Karpas-422 (cell line): ENCODE results near the gene EFCAB12. TPM values are rescaled to one million over a fixed set of nuclear protein-coding genes. Genes with fewer than 3 reads are reported as not detected.
"Not testable (repeated sequence)": the region's sequence is repeated elsewhere in the genome, so short reads cannot be mapped to it uniquely, and the experiment has no call there.

Experiments used
- DNase-seq: peaks from one replicate; pipeline ENCODE4 v3.0.0-alpha.2; 2015
- H2AFZ ChIP-seq: fragments of 200-600 bp; sonication (generic); 2 replicates; pipeline ENCODE4 v1.6.1; 2014; ENCODE audit warnings: antibody characterized with exemption, low read length, mixed read lengths
- H3K27ac ChIP-seq: fragments of 200-600 bp; sonication (generic); 2 replicates; pipeline ENCODE4 v1.5.1; 2014; ENCODE audit warnings: mild to moderate bottlenecking, low read length, moderate library complexity
- H3K27me3 ChIP-seq: fragments of 200-600 bp; sonication (generic); 2 replicates; pipeline ENCODE4 v1.6.1; 2014; ENCODE audit warnings: low read length, mixed read lengths
- H3K36me3 ChIP-seq: fragments of 200-600 bp; sonication (generic); 2 replicates; pipeline ENCODE4 v1.6.1; 2014; ENCODE audit warnings: low read length, mixed read lengths; ENCODE audit not compliant: insufficient read depth
- H3K4me1 ChIP-seq: fragments of 200-600 bp; sonication (generic); 2 replicates; pipeline ENCODE4 v1.6.1; 2014; ENCODE audit warnings: mild to moderate bottlenecking, low read length, mixed read lengths
- H3K4me2 ChIP-seq: fragments of 200-600 bp; sonication (generic); 2 replicates; pipeline ENCODE4 v1.6.1; 2014; ENCODE audit warnings: low read length, low read depth, mild to moderate bottlenecking; ENCODE audit not compliant: poor library complexity, severe bottlenecking
- H3K4me3 ChIP-seq: fragments of 200-600 bp; sonication (generic); 2 replicates; pipeline ENCODE4 v1.5.1; 2014; ENCODE audit warnings: mild to moderate bottlenecking, antibody characterized with exemption, low read length, mixed read lengths
- H3K79me2 ChIP-seq: fragments of 200-600 bp; sonication (generic); 2 replicates; pipeline ENCODE4 v1.6.1; 2014; ENCODE audit warnings: mild to moderate bottlenecking, low read length, mixed read lengths
- H3K9ac ChIP-seq: fragments of 200-600 bp; sonication (generic); 2 replicates; pipeline ENCODE4 v1.6.0; 2014; ENCODE audit warnings: low read length
- H3K9me2 ChIP-seq: fragments of 200-600 bp; sonication (generic), shearing (Covaris generic); replicated peaks from 2 replicates; pipeline ENCODE4 v1.6.0; 2014; ENCODE audit warnings: mild to moderate bottlenecking, low read length, moderate library complexity; ENCODE audit not compliant: insufficient read depth
- H3K9me3 ChIP-seq: fragments of 300-700, 200-600 bp; sonication (generic); 2 replicates; pipeline ENCODE4 v1.6.1; 2014; ENCODE audit warnings: low read length, mixed read lengths
- H4K20me1 ChIP-seq: fragments of 200-600 bp; sonication (generic); 2 replicates; pipeline ENCODE4 v1.6.1; 2014; ENCODE audit warnings: mild to moderate bottlenecking, antibody characterized with exemption, low read length, low read depth; ENCODE audit not compliant: insufficient read depth
- total RNA-seq: library from RNA; depleted of rRNA; stranded (reverse); fragments of >200 nt; shearing (Covaris generic); gene quantifications from 2 replicates; pipeline ENCODE4 v1.2.3, GENCODE V29; 2014; ENCODE audit warnings: low replicate concordance

The EFCAB12 gene
- total RNA-seq, 1 experiment from 2014 or later: not detected

DNA sequence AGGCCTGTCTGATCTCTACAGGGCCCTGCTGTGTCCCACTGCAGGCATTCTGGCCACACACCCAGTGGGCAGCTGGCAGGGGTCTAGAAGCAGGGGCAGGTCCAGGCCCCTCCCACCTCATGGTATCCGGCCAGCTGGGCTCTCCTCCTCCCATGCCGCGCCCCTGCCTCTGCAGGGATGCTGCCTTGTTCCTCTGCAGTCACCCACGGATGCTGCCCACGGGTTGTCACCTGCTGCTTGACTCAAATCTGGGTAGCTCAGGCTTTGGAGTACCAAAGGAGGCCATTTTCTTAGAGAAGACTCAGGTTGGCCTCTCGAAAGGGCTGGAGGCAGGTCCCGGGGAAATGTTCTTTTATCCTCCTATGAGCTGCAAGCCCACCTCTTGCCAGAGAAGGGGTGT is 25.0 kb downstream of the EFCAB12 start:
- Histone ChIP-seq H3K9me2 (no peaks in the 10 kb centered on the region), H2AFZ (no peak overlapping the region), H4K20me1 (peaks cover 3% of the 10 kb centered on the region; the same call in 1 of the 2 replicates), H3K27ac (no peak overlapping the region), H3K9me3 (no peaks in the 10 kb centered on the region), H3K4me3 (no peak overlapping the region), H3K79me2 (peaks cover 8% of the 10 kb centered on the region), H3K27me3 (no peaks in the 10 kb centered on the region), H3K36me3 (no peaks in the 10 kb centered on the region), H3K4me2 (no peak overlapping the region), H3K4me1 (peaks cover 11% of the 10 kb centered on the region), H3K9ac (no peak overlapping the region)
- DNase-seq: no peak

- DNase-seq: no peak
- Histone ChIP-seq H3K9ac (no peak overlapping the region), H4K20me1 (peaks cover 10% of the 10 kb centered on the region; the same call in 1 of the 2 replicates), H3K27me3 (no peaks in the 10 kb centered on the region), H3K36me3 (no peaks in the 10 kb centered on the region), H2AFZ (no peak overlapping the region), H3K4me2 (no peak overlapping the region), H3K9me3 (no peaks in the 10 kb centered on the region), H3K27ac (no peak overlapping the region), H3K4me3 (no peak overlapping the region), H3K4me1 (peaks cover 20% of the 10 kb centered on the region), H3K9me2 (no peaks in the 10 kb centered on the region), H3K79me2 (peaks cover 17% of the 10 kb centered on the region)
Observed at GRCh38 chr3:129402616-129403015, 25.8 kb downstream of the EFCAB12 start.

GRCh38 chr3:129402210-129402609 is 26.2 kb downstream of the EFCAB12 start:
- no peaks in the 10 kb centered on the region for H3K9me2 ChIP-seq
- no peak overlapping the region for H2AFZ ChIP-seq
- DNase-seq: no peak
- no peak overlapping the region for H3K4me3 ChIP-seq
- H3K27ac ChIP-seq: no peak overlapping the region
- H3K27me3 ChIP-seq: no peaks in the 10 kb centered on the region
- no peak overlapping the region for H3K9ac ChIP-seq
- no peaks in the 10 kb centered on the region for H3K9me3 ChIP-seq
- H3K36me3 ChIP-seq: no peaks in the 10 kb centered on the region
- H3K79me2 ChIP-seq: peaks cover 21% of the 10 kb centered on the region
- no peak overlapping the region for H3K4me2 ChIP-seq
- peaks cover 22% of the 10 kb centered on the region for H3K4me1 ChIP-seq
- H4K20me1 ChIP-seq: peaks cover 10% of the 10 kb centered on the region; the same call in 1 of the 2 replicates

- H3K36me3 ChIP-seq: peaks cover 3% of the 10 kb centered on the region; the same call in 1 of the 2 replicates
- peaks cover 22% of the 10 kb centered on the region for H3K4me1 ChIP-seq
- no peaks in the 10 kb centered on the region for H3K27me3 ChIP-seq
- H3K9ac ChIP-seq: peak overlapping the region; percentile 84
- peak overlapping the region; percentile 61 for H3K27ac ChIP-seq
- H3K4me2 ChIP-seq: peak overlapping the region; percentile 93
- DNase-seq: no peak
- no peaks in the 10 kb centered on the region for H3K9me3 ChIP-seq
- H2AFZ ChIP-seq: peak overlapping the region; percentile 25; the same call in 1 of the 2 replicates
- H3K4me3 ChIP-seq: peak overlapping the region; percentile 84
- peaks cover 29% of the 10 kb centered on the region; the same call in 1 of the 2 replicates for H4K20me1 ChIP-seq
- peaks cover 43% of the 10 kb centered on the region for H3K79me2 ChIP-seq
- no peaks in the 10 kb centered on the region for H3K9me2 ChIP-seq
Observed at GRCh38 chr3:129399895-129400357, 28.5 kb downstream of the EFCAB12 start.

GRCh38 chr3:129399145-129399894 is 29.1 kb downstream of the EFCAB12 start:
- Histone ChIP-seq H3K4me1 (peaks cover 22% of the 10 kb centered on the region), H3K27me3 (no peaks in the 10 kb centered on the region), H3K9me3 (no peaks in the 10 kb centered on the region), H2AFZ (peak overlapping the region; percentile 25), H4K20me1 (peaks cover 29% of the 10 kb centered on the region; the same call in 1 of the 2 replicates), H3K27ac (peak overlapping the region; percentile 61), H3K36me3 (peaks cover 6% of the 10 kb centered on the region; the same call in 1 of the 2 replicates), H3K9me2 (no peaks in the 10 kb centered on the region), H3K4me2 (peak overlapping the region; percentile 93), H3K79me2 (peaks cover 43% of the 10 kb centered on the region), H3K9ac (peak overlapping the region; percentile 84), H3K4me3 (peak overlapping the region; percentile 84)
- peak; percentile 96 for DNase-seq

- H3K27ac ChIP-seq: peak overlapping the region; percentile 61
- H3K36me3 ChIP-seq: peaks cover 6% of the 10 kb centered on the region; the same call in 1 of the 2 replicates
- no peaks in the 10 kb centered on the region for H3K9me2 ChIP-seq
- peaks cover 29% of the 10 kb centered on the region; the same call in 1 of the 2 replicates for H4K20me1 ChIP-seq
- peaks cover 22% of the 10 kb centered on the region for H3K4me1 ChIP-seq
- no peaks in the 10 kb centered on the region for H3K27me3 ChIP-seq
- peak overlapping the region; percentile 84 for H3K9ac ChIP-seq
- peak overlapping the region; percentile 84 for H3K4me3 ChIP-seq
- DNase-seq: peak; percentile 53
- H3K79me2 ChIP-seq: peaks cover 43% of the 10 kb centered on the region
- no peak overlapping the region; the same call in 1 of the 2 replicates for H2AFZ ChIP-seq
- H3K4me2 ChIP-seq: peak overlapping the region; percentile 93
- no peaks in the 10 kb centered on the region for H3K9me3 ChIP-seq
Observed at GRCh38 chr3:129398803-129399144, 29.7 kb downstream of the EFCAB12 start.

- Histone ChIP-seq H3K4me1 (peaks cover 12% of the 10 kb centered on the region), H3K36me3 (peaks cover 16% of the 10 kb centered on the region; the same call in 1 of the 2 replicates), H4K20me1 (peaks cover 29% of the 10 kb centered on the region; the same call in 1 of the 2 replicates), H3K79me2 (peaks cover 39% of the 10 kb centered on the region)
- not testable (repeated sequence) for DNase-seq, H3K4me2 ChIP-seq, H3K27ac ChIP-seq, H3K4me3 ChIP-seq, H3K9me3 ChIP-seq, H3K27me3 ChIP-seq, H3K9ac ChIP-seq, H2AFZ ChIP-seq, H3K9me2 ChIP-seq
Observed at GRCh38 chr3:129393760-129394564, 34.5 kb downstream of the EFCAB12 start.

DNA sequence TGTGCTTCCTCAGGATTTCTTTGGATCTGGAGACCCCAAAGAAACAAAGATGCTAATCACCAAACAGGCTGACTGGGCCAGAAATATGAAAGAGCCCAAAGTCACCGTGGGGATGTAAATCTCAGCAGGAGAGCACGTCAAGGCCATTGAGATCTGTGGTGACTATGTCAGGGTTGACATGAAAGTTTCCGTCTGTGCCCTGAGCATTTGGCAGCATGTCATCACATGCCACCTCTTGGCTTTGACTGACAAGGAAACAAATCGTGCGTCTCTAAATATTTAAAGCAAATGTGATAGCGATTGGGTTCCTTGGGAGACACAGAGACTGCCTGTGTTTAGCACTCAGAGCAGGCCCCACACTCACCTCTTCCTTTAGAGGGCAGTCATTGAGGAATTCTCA is 35.2 kb downstream of the EFCAB12 start:
- H3K9me2 ChIP-seq: no peaks in the 10 kb centered on the region
- peaks cover 33% of the 10 kb centered on the region for H3K79me2 ChIP-seq
- H3K27ac ChIP-seq: no peak overlapping the region
- H3K9me3 ChIP-seq: no peaks in the 10 kb centered on the region
- peaks cover 9% of the 10 kb centered on the region for H3K4me1 ChIP-seq
- no peak overlapping the region for H2AFZ ChIP-seq
- H3K4me2 ChIP-seq: no peak overlapping the region
- H4K20me1 ChIP-seq: peaks cover 24% of the 10 kb centered on the region; the same call in 1 of the 2 replicates
- no peak overlapping the region for H3K9ac ChIP-seq
- DNase-seq: no peak
- H3K4me3 ChIP-seq: no peak overlapping the region
- peaks cover 16% of the 10 kb centered on the region; the same call in 1 of the 2 replicates for H3K36me3 ChIP-seq
- no peaks in the 10 kb centered on the region for H3K27me3 ChIP-seq
